Activated CD4-positive, alpha-beta T cell treated with anti-CD3 and anti-CD28 coated beads, Interleukin-2, amount 10 ng/mL, durations not matched to agents 24 days and 14 days (primary cell): Measurements from ENCODE around the gene BEST4. TPM values are rescaled to one million over a fixed set of nuclear protein-coding genes. Genes with fewer than 3 reads are reported as not detected.
"Not testable (repeated sequence)": the region's sequence is repeated elsewhere in the genome, so short reads cannot be mapped to it uniquely, and the experiment has no call there.

Source experiments
- DNase-seq: peaks from one replicate; pipeline ENCODE4 v3.0.0; 2022
- H3K27ac Mint-ChIP-seq: one replicate; pipeline ENCODE4 v1.8.0; 2022; ENCODE audit warnings: mild to moderate bottlenecking, mixed read lengths
- H3K27me3 Mint-ChIP-seq: one replicate; pipeline ENCODE4 v1.8.0; 2022; ENCODE audit warnings: mixed read lengths
- H3K36me3 Mint-ChIP-seq: one replicate; pipeline ENCODE4 v1.8.0; 2022; ENCODE audit warnings: low read depth, mild to moderate bottlenecking, mixed read lengths
- H3K4me1 Mint-ChIP-seq: one replicate; pipeline ENCODE4 v1.8.0; 2021; ENCODE audit warnings: mixed read lengths
- H3K4me3 Mint-ChIP-seq: one replicate; pipeline ENCODE4 v1.8.0; 2022; ENCODE audit warnings: mild to moderate bottlenecking, moderate library complexity, mixed read lengths
- H3K9me3 Mint-ChIP-seq: one replicate; pipeline ENCODE4 v1.8.0; 2021; ENCODE audit warnings: mixed read lengths
- intact Hi-C: fragments of 100-400 bp; cut with micrococcal nuclease; formaldehyde crosslinking; loops from one replicate; pipeline ENCODE4 v1.15.1; 2023
- total RNA-seq: library from RNA; stranded (reverse); gene quantifications from 2 replicates; pipeline ENCODE4 v1.2.3, GENCODE V29; 2022

BEST4 gene
- total RNA-seq, 1 donor from 2014 or later, result 0.77 TPM

DNA sequence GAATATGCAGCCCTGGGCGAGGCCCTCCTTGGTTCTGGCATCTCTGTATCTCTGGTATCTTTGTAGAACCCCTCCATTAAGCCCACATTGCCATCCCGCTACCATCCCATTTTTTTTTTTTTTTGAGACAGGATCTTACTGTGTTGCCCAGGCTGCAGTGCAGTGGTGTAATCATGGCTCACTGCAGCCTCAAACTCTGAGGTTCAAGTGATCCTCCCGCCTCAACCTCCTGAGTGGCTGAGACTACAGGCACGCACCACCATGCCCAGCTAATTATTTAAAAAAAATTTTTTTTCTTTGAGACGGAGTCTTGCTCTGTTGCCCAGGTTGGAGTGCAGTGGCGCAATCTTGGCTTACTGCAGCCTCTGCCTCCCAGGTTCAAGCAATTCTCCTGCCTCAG, 36.4 kb upstream of the BEST4 start:
- intact Hi-C loops, DNase-seq, H3K27me3 Mint-ChIP-seq, H3K9me3 Mint-ChIP-seq, H3K4me3 Mint-ChIP-seq, H3K36me3 Mint-ChIP-seq, H3K27ac Mint-ChIP-seq: not testable (repeated sequence)
- peaks cover 19% of the 10 kb centered on the region for H3K4me1 Mint-ChIP-seq

DNA sequence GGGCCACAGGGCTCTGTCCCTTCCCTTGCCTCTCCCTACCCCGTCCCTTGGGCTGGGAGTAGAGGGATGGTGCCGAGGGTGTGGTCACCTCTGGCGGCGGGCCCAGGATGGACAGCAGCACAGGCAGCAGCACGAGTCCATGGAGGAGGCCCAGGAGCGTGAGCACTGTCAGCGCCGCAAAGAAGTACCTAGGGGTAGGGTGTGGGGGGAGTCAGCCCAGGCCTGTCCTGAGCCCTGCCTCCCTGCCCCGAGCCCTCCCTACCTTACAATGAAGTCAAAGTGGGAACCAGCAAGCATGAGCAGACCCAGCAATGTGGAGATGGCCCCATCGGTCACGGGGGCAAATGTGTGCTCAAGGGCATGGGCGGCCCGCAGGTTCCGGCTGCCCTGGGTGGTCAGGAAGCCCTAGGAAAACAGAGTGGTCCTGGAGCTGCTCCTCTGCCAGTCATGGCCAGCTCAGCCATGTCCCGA, 35.0 kb upstream of the BEST4 start:
- peaks cover 2% of the 10 kb centered on the region for H3K36me3 Mint-ChIP-seq
- H3K4me3 Mint-ChIP-seq, result no peak overlapping the region
- intact Hi-C loops, result no loop called here
- peaks cover 27% of the 10 kb centered on the region for H3K4me1 Mint-ChIP-seq
- H3K9me3 Mint-ChIP-seq, result no peaks in the 10 kb centered on the region
- no peaks in the 10 kb centered on the region for H3K27me3 Mint-ChIP-seq
- no peak for DNase-seq
- no peak overlapping the region for H3K27ac Mint-ChIP-seq

- intact Hi-C loops, result no loop called here
- Mint-ChIP-seq H3K27ac (no peak overlapping the region), H3K9me3 (no peaks in the 10 kb centered on the region), H3K4me3 (no peak overlapping the region), H3K27me3 (no peaks in the 10 kb centered on the region), H3K36me3 (peaks cover 8% of the 10 kb centered on the region), H3K4me1 (peaks cover 33% of the 10 kb centered on the region)
- DNase-seq, result no peak
Measured at GRCh38 chr1:44822131-44822701, 34.2 kb upstream of the BEST4 start.

DNA sequence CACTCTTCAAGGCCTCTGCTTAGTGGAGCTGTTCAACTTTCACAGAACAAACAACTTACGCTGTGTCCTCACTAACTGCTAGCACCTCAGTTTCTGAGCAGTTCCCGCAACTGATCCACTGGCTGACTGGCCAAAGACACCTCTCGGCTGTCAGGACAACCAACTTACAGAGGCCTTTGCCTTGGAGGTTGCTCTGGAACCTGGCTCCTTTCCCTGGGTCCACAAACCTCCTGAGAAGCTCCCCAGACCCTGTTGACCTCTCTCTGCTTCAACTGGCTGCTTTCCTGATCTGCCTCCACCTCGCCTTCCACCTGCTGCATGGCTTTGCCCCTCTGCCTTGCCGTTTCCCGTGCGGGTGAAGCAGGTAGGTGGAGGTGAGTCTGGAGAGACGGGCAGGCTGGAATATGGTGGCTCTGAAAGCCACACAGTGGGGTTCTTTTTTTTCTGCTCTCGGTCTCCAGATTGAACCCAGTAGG, 33.3 kb upstream of the BEST4 start:
- Mint-ChIP-seq H3K27me3 (no peaks in the 10 kb centered on the region), H3K36me3 (peaks cover 10% of the 10 kb centered on the region), H3K9me3 (no peaks in the 10 kb centered on the region), H3K27ac (peak overlapping the region; percentile 8), H3K4me3 (peak overlapping the region; percentile 92), H3K4me1 (peaks cover 35% of the 10 kb centered on the region)
- intact Hi-C loops, result no loop called here
- no peak for DNase-seq

GRCh38 chr1:44820328-44821239, 32.6 kb upstream of the BEST4 start:
- peaks cover 15% of the 10 kb centered on the region for H3K36me3 Mint-ChIP-seq
- H3K4me3 Mint-ChIP-seq, result peak overlapping the region; percentile 92
- H3K9me3 Mint-ChIP-seq, result no peaks in the 10 kb centered on the region
- no peak for DNase-seq
- intact Hi-C loops, result no loop called here
- peaks cover 34% of the 10 kb centered on the region for H3K4me1 Mint-ChIP-seq
- H3K27ac Mint-ChIP-seq, result peak overlapping the region; percentile 99
- H3K27me3 Mint-ChIP-seq, result no peaks in the 10 kb centered on the region

DNA sequence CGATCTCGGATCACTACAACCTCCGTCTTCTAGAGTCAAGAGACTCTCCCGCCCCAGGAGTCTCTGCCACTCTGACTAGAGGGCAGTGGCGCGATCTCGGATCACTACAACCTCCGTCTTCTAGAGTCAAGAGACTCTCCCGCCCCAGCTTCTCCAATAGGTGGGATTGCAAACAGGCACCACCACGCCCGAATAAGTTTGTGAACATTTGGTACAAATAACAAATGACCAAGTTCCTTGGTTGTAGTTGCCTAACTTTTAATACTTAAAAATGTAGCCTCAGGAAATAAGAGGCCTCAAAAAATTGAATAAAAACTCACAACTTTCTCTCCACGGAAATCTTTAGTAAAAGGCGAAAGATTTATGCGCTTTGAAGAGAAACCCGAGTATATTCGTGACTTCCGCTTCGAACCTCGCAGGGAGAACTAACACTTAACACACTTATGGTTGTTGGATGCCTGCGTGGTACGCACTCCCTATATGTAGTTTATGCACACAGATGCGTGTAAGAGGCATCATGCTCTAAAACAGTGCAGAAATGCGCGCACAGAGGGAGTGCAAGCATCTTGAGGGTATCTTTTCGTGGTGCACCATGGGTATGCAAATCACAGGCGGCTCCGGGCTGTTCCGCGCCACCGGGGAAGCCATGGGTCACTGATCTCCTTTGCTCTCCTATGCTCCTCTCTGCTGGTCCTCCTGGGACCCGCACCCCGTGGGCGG, 31.8 kb upstream of the BEST4 start:
- H3K9me3 Mint-ChIP-seq, result no peaks in the 10 kb centered on the region
- DNase-seq, result peak; percentile 94
- H3K27ac Mint-ChIP-seq, result peak overlapping the region; percentile 99
- peaks cover 40% of the 10 kb centered on the region for H3K4me1 Mint-ChIP-seq
- H3K36me3 Mint-ChIP-seq, result peaks cover 23% of the 10 kb centered on the region
- intact Hi-C loops, result loop anchor here (1.0 kb wide), 5 partner anchors 12 to 98 kb away; partner anchors contain the start of gene DYNLT4
- peak overlapping the region; percentile 92 for H3K4me3 Mint-ChIP-seq
- no peaks in the 10 kb centered on the region for H3K27me3 Mint-ChIP-seq

DNA sequence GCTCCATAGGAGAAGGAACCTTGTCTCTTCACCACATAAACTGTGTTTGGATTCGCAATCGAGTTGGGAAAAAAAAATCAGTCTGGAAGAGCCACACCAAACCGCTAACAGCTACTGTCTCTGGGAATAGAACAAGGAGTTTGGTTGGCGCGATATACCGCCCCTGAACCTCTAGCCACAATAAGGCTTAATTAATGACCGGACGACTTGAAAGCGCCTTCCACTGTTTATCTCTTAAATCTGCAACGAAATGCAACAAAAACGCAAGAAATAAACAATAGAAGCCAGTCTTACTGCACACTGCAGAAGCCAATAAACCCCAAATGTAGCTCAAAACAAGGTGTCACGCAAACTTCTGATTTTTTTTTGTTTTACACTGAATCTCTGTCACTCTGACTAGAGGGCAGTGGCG, 31.2 kb upstream of the BEST4 start:
- H3K9me3 Mint-ChIP-seq, result no peaks in the 10 kb centered on the region
- intact Hi-C loops, result loop anchor here (1.0 kb wide), 5 partner anchors 12 to 98 kb away; partner anchors contain the start of gene DYNLT4
- peak overlapping the region; percentile 99 for H3K27ac Mint-ChIP-seq
- H3K4me3 Mint-ChIP-seq, result peak overlapping the region; percentile 92
- no peak for DNase-seq
- no peaks in the 10 kb centered on the region for H3K27me3 Mint-ChIP-seq
- H3K4me1 Mint-ChIP-seq, result peaks cover 41% of the 10 kb centered on the region
- peaks cover 24% of the 10 kb centered on the region for H3K36me3 Mint-ChIP-seq

- Mint-ChIP-seq H3K4me3 (peak overlapping the region; percentile 65), H3K4me1 (peaks cover 48% of the 10 kb centered on the region), H3K36me3 (peaks cover 32% of the 10 kb centered on the region), H3K27me3 (no peaks in the 10 kb centered on the region), H3K9me3 (no peaks in the 10 kb centered on the region), H3K27ac (peak overlapping the region; percentile 64)
- DNase-seq, result peak; percentile 56
- intact Hi-C loops, result no loop called here
Measured at GRCh38 chr1:44817771-44818495, 30.0 kb upstream of the BEST4 start.

DNA sequence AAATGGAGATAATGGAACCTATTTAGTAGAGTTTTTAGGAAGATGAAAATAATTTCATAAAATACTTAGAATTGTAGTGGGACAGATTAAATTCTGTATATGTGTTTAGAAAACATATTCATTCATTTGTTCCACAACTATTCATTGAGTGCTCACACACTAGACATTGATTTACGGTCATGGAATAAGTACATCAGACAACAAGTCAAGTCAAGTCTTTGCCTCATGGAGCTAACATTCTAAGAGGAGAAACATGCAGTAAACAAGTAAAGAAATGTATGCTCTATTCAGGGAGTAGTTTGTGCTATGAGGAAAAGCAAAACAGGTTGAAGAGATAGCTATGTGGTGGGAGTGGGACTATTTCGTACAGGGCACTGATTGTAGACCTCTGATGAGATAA, 29.3 kb upstream of the BEST4 start:
- DNase-seq, result no peak
- Mint-ChIP-seq H3K36me3 (peaks cover 36% of the 10 kb centered on the region), H3K4me1 (peaks cover 50% of the 10 kb centered on the region)

DNA sequence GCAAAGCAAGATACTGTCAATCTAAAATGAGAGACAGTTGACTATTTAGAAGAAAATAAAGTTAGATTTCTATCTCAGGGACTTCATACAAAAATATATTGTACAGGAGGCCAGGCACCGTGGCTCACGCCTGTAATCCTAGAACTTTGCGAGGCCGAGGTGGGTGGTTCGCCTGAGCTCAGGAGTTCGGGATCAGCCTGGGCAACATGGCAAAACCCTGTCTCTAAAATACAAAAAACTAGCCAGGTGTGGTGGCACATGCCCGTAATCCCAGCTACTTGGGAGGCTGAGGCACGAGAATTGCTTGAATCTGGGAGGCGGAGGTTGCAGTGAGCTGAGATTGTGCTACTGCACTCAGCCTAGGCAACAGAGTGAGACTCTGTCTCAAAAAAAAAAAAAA, 28.0 kb upstream of the BEST4 start:
- H3K4me3 Mint-ChIP-seq, H3K27me3 Mint-ChIP-seq, intact Hi-C loops, H3K9me3 Mint-ChIP-seq: not testable (repeated sequence)
- peak; percentile 36 for DNase-seq
- Mint-ChIP-seq H3K36me3 (peaks cover 49% of the 10 kb centered on the region), H3K4me1 (peaks cover 58% of the 10 kb centered on the region), H3K27ac (peak overlapping the region; percentile 96)

More for the DNA sequence above, 29.3 kb upstream of the BEST4 start:
- intact Hi-C loops, result no loop called here
- H3K27me3 Mint-ChIP-seq, result no peaks in the 10 kb centered on the region
- peak overlapping the region; percentile 42 for H3K4me3 Mint-ChIP-seq
- H3K9me3 Mint-ChIP-seq, result no peaks in the 10 kb centered on the region
- peak overlapping the region; percentile 46 for H3K27ac Mint-ChIP-seq

- Mint-ChIP-seq H3K9me3 (no peaks in the 10 kb centered on the region), H3K4me1 (peaks cover 67% of the 10 kb centered on the region), H3K36me3 (peaks cover 62% of the 10 kb centered on the region), H3K27ac (peak overlapping the region; percentile 58), H3K4me3 (peak overlapping the region; percentile 85), H3K27me3 (peaks cover 2% of the 10 kb centered on the region)
- intact Hi-C loops, result loop anchor here (5.0 kb wide), 2 partner anchors 36 to 874 kb away; partner anchors contain the start of genes GPBP1L1, RPS8 and TMEM69
- peak; percentile 61 for DNase-seq
Measured at GRCh38 chr1:44812822-44813543, 25.0 kb upstream of the BEST4 start.

- Mint-ChIP-seq H3K4me3 (peak overlapping the region; percentile 81), H3K27ac (peak overlapping the region; percentile 99), H3K27me3 (peaks cover 2% of the 10 kb centered on the region), H3K36me3 (peaks cover 70% of the 10 kb centered on the region), H3K4me1 (peaks cover 69% of the 10 kb centered on the region), H3K9me3 (no peaks in the 10 kb centered on the region)
- peak; percentile 59 for DNase-seq
- intact Hi-C loops, result loop anchor here (5.0 kb wide), 2 partner anchors 34 to 876 kb away; partner anchors contain the start of genes GPBP1L1, RPS8 and TMEM69
Measured at GRCh38 chr1:44811234-44811633, 23.3 kb upstream of the BEST4 start.
